G401.6 (cell line): ENCODE results near the gene LGALS9C.
"Not testable (repeated sequence)": the region's sequence is repeated elsewhere in the genome, so short reads cannot be mapped to it uniquely, and the experiment has no call there.

Source experiments
- FAIRE-seq: peaks from 2 replicates; lab custom pipeline; 2012; peaks lifted over from hg19 to GRCh38; lab: Jason Lieb, UNC

The LGALS9C gene

DNA sequence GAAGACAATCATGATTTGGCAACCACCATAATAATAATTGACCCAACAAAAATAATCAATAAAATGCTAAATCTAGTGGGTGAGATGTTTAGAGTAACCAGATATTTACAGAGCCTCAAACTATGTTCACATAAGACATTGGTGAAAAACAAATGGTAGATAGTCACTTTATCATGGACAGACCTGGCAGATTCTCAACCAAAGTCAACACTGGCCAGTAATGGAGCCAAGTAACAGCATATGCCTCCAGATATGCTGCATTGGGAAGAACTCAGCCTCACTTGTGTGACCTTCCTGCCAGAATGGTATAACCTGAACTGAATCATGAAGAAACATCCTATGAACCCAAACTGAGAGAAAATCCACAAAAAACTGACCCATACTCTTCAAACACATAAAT lies 53.8 kb downstream of the LGALS9C start:
- not testable (repeated sequence) for FAIRE-seq

DNA sequence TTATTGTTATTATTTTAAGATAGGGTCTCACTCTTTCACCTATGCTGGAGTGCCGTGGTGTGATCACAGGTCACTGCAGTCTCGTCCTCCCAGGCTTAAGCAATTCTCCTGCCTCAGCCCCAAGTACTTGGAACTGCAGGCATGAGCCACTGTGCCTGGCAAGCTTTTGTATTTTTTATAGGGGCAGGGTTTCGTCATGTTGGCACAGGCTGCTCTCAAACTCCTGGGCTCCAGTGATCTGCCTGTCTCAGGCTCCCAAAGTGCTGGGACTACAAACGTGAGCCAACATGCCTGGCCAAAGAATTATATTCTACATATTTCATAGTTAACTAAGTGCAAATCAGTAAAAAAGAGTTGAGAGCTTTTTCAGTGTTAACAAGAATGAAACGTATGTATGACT lies 65.6 kb downstream of the LGALS9C start:
- not testable (repeated sequence) for FAIRE-seq

DNA sequence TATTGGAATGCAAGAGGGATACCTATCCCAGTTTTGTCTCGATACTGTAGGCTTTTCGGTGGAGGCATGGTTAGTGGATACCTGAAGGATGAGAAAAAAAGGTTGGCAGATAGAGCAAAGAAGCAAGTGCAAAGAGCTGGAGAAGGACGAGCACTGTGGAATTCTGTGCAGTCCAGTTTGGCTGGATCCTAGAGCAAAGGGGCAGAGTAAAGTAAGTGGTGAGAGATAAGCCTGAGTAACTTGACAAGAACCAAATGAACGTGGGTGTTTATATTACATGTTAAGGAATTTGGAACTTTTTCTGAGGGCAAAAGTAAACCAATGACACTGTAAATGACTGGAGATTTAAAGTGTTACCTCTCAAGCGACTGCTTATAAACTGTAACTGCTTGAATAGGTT lies 66.3 kb downstream of the LGALS9C start:
- not testable (repeated sequence) for FAIRE-seq
